T follicular helper cell (primary cell): Measurements from ENCODE around the gene C6orf132.
A peak's percentile ranks its signal among the peaks of the same experiment; 100 is the strongest.

Experiments
- DNase-seq: peaks from one replicate; pipeline ENCODE4 v3.0.0-alpha.2; 2020; ENCODE audit warnings: low read depth

Gene C6orf132

GRCh38 chr6:42078386-42078785, 64.0 kb downstream of the C6orf132 start:
- no peak for DNase-seq

GRCh38 chr6:42075159-42075838, 67.1 kb downstream of the C6orf132 start:
- peak; percentile 28 for DNase-seq

- DNase-seq = no peak
These were observed 69.1 kb downstream of the C6orf132 start for GRCh38 chr6:42073287-42073686.

GRCh38 chr6:42071881-42072583, 70.4 kb downstream of the C6orf132 start:
- no peak for DNase-seq

GRCh38 chr6:42068872-42069522, 73.4 kb downstream of the C6orf132 start:
- DNase-seq = no peak

- no peak for DNase-seq
These were observed 74.2 kb downstream of the C6orf132 start for GRCh38 chr6:42068173-42068572.

GRCh38 chr6:42066156-42066675, 76.2 kb downstream of the C6orf132 start:
- DNase-seq = no peak

- no peak for DNase-seq
These were observed 82.7 kb downstream of the C6orf132 start for GRCh38 chr6:42059743-42060142.

GRCh38 chr6:42053601-42054000, 88.8 kb downstream of the C6orf132 start:
- no peak for DNase-seq

GRCh38 chr6:42051268-42051653, 91.2 kb downstream of the C6orf132 start:
- DNase-seq = no peak
